HG03571 (cell line): ENCODE results near the gene MRPL19.

ENCODE experiments used
- ATAC-seq: cut with Tn5 transposase; IDR thresholded peaks from one replicate; pipeline ENCODE4 v1.9.1; 2021; ENCODE audit not compliant: unreplicated experiment

The MRPL19 gene

DNA sequence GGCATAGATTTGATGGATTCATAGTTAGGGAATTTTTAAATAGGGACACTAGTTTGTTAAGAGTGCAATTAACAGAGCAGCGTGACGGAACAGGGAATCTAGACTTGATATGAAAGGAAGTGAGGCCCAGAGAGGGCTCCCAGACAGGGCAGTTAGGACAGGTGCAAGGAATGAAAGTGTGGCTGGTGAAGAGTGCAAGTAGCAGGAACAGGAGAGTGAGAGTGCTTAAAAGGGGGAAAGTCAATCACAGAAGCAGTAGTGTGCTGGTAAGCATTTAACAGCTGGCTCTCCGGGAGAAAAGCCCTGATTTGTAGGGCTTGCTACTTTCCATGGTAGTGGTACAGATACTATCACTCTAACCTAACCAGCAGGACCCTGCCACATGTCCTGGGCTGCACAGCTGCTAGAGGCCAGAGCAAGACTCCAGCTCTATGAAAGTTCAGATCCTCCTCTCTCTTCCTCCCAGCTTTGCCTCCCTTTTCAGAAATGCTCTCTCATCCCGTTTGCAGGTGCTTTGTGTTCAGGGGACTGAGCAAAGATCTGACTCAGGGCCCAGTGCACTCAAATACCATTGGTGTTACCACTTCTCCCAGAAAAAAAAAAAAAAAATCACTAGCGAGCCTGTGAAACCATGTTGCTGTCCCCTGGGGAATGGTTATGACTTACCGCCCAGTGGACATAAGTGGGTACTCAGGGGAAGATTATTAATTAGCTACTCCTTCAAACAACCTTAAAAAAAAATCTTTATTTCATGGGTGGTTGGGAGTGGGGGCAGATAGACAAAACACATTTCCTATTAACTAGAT, 82.2 kb downstream of the MRPL19 start:
- no peak for ATAC-seq

GRCh38 chr2:75729861-75730260, 83.3 kb downstream of the MRPL19 start:
- no peak for ATAC-seq

DNA sequence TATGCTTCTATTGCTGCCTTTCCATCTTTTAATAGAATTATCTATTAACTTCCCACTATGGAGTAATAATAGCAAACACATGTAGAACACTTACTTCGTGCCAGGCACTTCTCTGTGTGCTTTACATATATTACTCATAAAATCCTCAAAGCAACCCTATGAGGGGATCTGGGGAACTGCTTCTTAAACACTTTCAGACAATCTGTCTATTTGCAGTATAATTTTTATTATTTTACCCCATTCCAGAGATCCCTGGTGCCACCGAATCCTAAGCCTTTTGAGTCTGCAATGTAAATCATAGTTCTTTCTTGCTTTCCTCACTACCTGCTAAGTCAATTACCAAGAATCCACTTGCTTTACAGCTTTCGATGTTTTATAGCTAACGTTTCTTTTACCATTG, 89.7 kb downstream of the MRPL19 start:
- ATAC-seq, result no peak

GRCh38 chr2:75737961-75738360, 91.4 kb downstream of the MRPL19 start:
- ATAC-seq, result no peak
